Thymus (tissue), 11 donors: ENCODE data around the gene OTOA. TPM values are rescaled to one million over a fixed set of nuclear protein-coding genes. Genes with fewer than 3 reads are reported as not detected.
"Not testable (repeated sequence)": the region's sequence is repeated elsewhere in the genome, so short reads cannot be mapped to it uniquely, and the experiment has no call there.

Source experiments
- DNase-seq, 9 donors: peaks; one replicate each; pipeline ENCODE4 v3.0.0-alpha.2; 2013; ENCODE audit warnings: low spot score in 9 of 9, low read depth in 6 of 9, missing footprints in 1 of 9
- H3K27ac ChIP-seq, 2 donors: one replicate each; pipeline ENCODE4 v1.5.1; 2013; ENCODE audit warnings: control low read depth in 1 of 2, low read depth in 1 of 2, low read length in 1 of 2, mild to moderate bottlenecking in 1 of 2, moderate library complexity in 1 of 2
- H3K27me3 ChIP-seq, 2 donors: one replicate each; pipeline ENCODE4 v1.5.1; 2013; ENCODE audit warnings: low read length in 1 of 2; ENCODE audit not compliant: control insufficient read depth in 2 of 2, insufficient read depth in 1 of 2
- H3K36me3 ChIP-seq, 2 donors: one replicate each; pipeline ENCODE4 v1.5.1; 2013; ENCODE audit warnings: low read length in 1 of 2, mild to moderate bottlenecking in 1 of 2, moderate library complexity in 1 of 2; ENCODE audit not compliant: control insufficient read depth in 2 of 2, insufficient read depth in 2 of 2
- H3K4me1 ChIP-seq, 2 donors: one replicate each; pipeline ENCODE4 v1.5.1; 2013; ENCODE audit warnings: low read length in 2 of 2; ENCODE audit not compliant: control insufficient read depth in 2 of 2, insufficient read depth in 2 of 2
- H3K4me3 ChIP-seq, 2 donors: one replicate each; pipeline ENCODE4 v1.5.1; 2013; ENCODE audit warnings: low read length in 2 of 2, control low read depth in 1 of 2, mild to moderate bottlenecking in 1 of 2
- H3K9me3 ChIP-seq, 2 donors: one replicate each; pipeline ENCODE4 v1.5.1; 2013; ENCODE audit warnings: low read length in 1 of 2, mild to moderate bottlenecking in 1 of 2; ENCODE audit not compliant: control insufficient read depth in 2 of 2, insufficient read depth in 1 of 2
- WGBS: extraction: QIAGEN DNeasy Blood & Tissue Kit; methylation state at CpG from one replicate; pipeline ENCODE4 v1.1.7; 2013; 5-methylcytosine and 5-hydroxymethylcytosine counted together
- polyA plus RNA-seq: library from polyadenylated mRNA; stranded (reverse); fragments of 200-250 nt; gene quantifications from one replicate; pipeline ENCODE4 v1.2.3, GENCODE V29; 2013
- total RNA-seq: library from RNA; stranded (reverse); fragments of 120-200 nt; gene quantifications from one replicate; pipeline ENCODE4 v1.2.4, GENCODE V29; 2013
- donor health status: healthy.

Gene OTOA
- total and polyA plus RNA-seq, 2 donors = 0.28 to 1.3 TPM

DNA sequence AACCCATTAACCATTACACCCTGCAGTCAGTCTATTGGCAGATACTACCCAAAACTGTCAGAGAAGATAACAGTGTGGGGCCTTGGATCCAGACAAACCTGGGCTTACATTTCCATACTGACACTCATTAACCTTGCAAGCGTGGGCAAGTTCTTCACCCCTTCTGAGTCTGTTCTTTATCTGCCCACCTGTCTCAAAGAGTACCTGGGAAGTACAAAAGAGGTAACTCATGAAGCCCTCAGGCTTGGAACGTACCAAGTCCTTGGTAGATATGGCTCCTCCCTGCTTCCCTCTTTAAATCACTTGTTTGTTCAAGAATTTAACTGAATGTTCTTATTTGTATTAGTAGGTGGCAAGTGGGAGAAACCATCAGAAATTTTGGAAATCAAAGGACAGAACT, 8.9 kb upstream of the OTOA start:
- no peak overlapping the region for H3K27ac ChIP-seq
- WGBS = 70% methylated on average over 2 of the region's 2 CpGs

DNA sequence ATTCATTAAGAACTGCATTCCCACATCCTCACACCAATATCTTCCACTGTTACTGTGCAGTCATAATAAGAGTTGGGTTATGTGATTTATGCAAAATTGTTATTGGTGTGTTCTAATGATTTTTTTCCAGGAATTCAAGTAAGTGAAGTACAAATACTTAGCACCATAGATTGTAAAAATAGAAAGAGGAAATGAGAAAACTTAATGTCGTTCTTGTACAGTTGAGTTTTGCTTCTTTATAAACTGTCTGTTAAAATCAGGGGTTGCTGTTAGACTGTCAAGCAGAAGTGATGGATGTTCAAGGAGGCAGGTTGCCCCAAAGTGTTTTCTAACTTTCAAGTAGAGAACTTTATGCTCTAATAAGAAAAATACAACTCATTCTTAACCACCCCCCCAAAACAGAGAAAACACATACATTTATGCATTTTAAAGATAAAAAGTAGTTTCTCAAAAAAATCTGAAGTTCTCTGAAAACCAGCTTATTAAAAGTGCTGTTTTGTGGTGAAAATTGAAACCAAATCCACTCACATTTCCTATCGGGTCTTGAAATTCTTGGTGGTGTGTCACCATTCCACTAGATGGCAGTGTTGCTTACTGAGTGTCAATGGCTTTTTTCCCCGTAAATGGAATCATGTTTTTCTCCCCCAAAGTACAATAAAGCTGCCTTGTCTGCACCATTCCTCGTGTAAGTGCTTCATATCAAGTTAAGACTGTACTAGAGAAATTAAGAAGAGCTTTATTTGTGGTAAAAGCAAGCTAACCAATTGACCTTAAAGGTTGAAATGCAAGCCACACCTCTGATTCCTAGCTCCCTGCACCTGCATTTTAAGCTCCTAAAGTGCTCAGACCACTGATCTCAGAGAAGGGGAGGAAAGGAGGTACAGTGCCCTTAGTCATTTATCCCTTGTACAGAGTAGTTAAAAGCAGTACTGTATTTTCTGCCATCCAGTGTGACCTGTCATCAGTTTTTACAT, 6.7 kb upstream of the OTOA start:
- whole genome bisulfite sequencing = 4% methylated on average over 4 of the region's 4 CpGs
- H3K27ac ChIP-seq = peak overlapping the region in 1 of 2 donors; percentile 19
- DNase-seq = peak in 7 of 9 donors; percentile 45 to 82 (median 69)

More for the DNA sequence above, 8.9 kb upstream of the OTOA start:
- H3K4me1 ChIP-seq = peaks cover 0 to 7% of the 10 kb centered on the region in 2 donors
- no peaks in the 10 kb centered on the region for H3K9me3 ChIP-seq
- H3K27me3 ChIP-seq = no peaks in the 10 kb centered on the region
- peaks cover 4 to 7% of the 10 kb centered on the region in 2 donors for H3K36me3 ChIP-seq
- no peak overlapping the region for H3K4me3 ChIP-seq
- no peak for DNase-seq

DNA sequence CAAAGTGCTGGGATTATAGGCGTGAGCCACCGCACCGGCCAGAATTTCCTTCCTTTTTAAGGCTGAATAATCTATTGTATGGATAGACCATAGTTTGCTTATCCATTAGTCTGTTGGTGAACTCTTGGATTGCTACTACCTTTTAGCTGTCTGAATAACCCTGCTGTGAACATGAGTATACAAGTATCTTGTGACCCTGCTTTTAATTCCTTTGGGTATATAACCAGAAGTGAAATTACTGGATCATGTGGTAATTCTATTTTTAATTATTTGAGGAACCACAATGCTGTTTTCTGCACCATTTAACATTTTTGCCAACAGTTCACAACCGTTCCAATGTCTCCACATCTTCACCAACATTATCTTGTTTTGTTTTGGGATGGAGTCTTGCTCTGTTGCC, 4.6 kb upstream of the OTOA start:
- peaks cover 0 to 10% of the 10 kb centered on the region in 2 donors for H3K27me3 ChIP-seq
- no peak overlapping the region for H3K27ac ChIP-seq
- H3K9me3 ChIP-seq = no peaks in the 10 kb centered on the region
- DNase-seq = no peak
- no peak overlapping the region for H3K4me3 ChIP-seq
- H3K36me3 ChIP-seq = peaks cover 4 to 7% of the 10 kb centered on the region in 2 donors
- H3K4me1 ChIP-seq = peaks cover 4 to 6% of the 10 kb centered on the region in 2 donors
- 93% methylated on average over 4 of the region's 4 CpGs for WGBS

More for the DNA sequence above, 6.7 kb upstream of the OTOA start:
- Histone ChIP-seq H3K9me3 (no peaks in the 10 kb centered on the region), H3K36me3 (peaks cover 4 to 7% of the 10 kb centered on the region in 2 donors), H3K4me3 (no peak overlapping the region), H3K27me3 (no peaks in the 10 kb centered on the region), H3K4me1 (peaks cover 2 to 4% of the 10 kb centered on the region in 2 donors)

DNA sequence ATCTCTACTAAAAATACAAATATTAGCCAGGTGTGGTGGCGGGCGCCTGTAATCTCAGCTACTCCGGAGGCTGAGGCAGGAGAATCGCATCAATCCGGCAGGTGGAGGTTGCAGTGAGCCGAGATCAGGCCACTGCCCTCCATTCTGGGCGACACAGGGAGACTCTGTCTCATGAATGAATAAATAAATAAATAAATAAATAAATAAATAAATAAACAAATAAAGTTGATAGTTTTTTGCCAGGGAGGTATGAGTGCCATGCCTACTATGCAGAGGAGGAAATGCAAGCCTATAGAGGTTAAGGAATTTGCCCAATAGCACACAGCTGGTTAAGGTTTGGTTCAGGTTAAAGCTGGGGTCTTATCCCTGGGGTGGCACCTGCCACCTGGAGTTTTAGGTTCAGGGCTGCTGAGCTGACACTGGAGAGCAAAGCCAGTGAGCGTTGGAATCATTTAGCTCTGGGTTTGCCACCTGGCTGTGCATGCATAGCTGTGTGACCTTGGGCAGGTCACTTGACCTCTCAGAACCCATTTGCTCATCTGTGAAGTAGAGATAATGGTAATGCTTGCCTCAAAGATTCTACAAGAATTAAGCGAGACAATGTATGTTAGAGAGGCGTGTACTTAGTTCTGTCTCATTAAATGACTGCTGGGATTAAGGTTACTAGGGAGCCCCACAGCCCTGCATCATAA, 1.2 kb downstream of the OTOA start:
- Histone ChIP-seq H3K36me3 (no peaks in the 10 kb centered on the region), H3K4me3 (no peak overlapping the region), H3K4me1 (peaks cover 4 to 6% of the 10 kb centered on the region in 2 donors), H3K27ac (no peak overlapping the region), H3K9me3 (no peaks in the 10 kb centered on the region), H3K27me3 (peaks cover 0 to 25% of the 10 kb centered on the region in 2 donors)
- no peak for DNase-seq
- WGBS = 98% methylated on average over 10 of the region's 10 CpGs

DNA sequence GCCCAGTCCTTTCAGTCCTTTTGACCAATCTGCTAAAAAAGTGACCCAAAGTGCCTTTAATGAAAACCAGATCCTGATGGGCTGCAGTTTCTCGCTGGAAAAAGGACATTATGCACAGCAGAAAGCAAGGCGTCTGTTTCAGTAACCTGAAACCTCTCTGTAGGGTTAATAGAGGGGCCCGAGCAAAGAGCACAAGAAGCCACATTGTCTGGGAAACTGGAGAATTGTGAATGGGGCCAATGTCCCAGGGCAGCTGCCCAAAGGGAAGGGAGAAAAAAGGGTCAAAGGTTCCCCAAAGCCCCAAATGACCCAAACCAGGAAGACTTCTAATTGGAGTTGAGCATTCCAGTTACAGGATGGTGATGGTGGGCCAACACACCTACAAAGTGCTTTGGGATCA, 3.0 kb downstream of the OTOA start:
- Histone ChIP-seq H3K9me3 (no peaks in the 10 kb centered on the region), H3K4me1 (peaks cover 4% of the 10 kb centered on the region in 2 donors), H3K4me3 (no peak overlapping the region), H3K36me3 (no peaks in the 10 kb centered on the region), H3K27ac (no peak overlapping the region), H3K27me3 (peaks cover 0 to 25% of the 10 kb centered on the region in 2 donors)
- no peak for DNase-seq
- WGBS = 91% methylated on average over 3 of the region's 3 CpGs

DNA sequence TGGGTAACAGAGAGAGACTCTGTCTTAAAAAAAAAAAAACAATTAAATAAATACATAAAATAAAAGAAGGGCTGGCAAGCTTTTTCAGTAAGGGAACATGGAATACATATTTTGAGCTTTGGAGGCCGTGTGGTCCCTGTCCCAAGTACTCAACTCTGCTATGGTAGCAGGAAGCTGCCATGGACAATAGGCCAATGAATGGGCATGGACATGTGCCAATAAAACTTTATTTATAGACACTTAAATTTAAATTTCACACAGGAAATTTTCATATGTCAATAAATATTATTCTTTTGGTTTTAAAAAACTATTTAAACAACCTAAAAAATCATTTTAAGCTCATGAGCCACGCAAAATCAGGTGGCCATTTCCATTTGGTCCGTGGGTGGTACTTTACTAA, 3.8 kb downstream of the OTOA start:
- 97% methylated on average over 3 of the region's 3 CpGs for WGBS

DNA sequence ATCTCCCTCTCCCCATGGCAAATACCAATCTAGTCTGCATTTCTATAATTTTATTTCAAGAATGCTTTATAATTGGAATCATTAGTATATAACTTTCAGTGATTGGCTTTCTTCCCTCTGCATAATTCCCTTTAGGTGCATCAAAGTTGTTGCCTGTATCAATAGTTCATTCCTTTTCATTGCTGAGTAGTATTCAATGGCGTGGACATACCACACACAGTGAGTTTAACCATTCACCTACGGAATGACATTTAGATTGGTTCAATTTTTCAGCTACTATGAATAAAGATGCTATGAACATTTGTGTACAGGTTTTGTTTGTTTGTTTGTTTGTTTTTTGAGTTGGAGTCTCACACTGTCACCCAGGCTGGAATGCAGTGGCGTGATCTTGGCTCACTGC, 9.7 kb downstream of the OTOA start:
- Histone ChIP-seq H3K4me1 (no peaks in the 10 kb centered on the region), H3K9me3 (no peaks in the 10 kb centered on the region), H3K4me3 (no peak overlapping the region), H3K27me3 (no peaks in the 10 kb centered on the region), H3K27ac (no peak overlapping the region), H3K36me3 (no peaks in the 10 kb centered on the region)
- WGBS = 66% methylated on average over 3 of the region's 3 CpGs
- DNase-seq = no peak

More for the DNA sequence above, 3.8 kb downstream of the OTOA start:
- H3K27me3 ChIP-seq = peaks cover 0 to 25% of the 10 kb centered on the region in 2 donors
- no peaks in the 10 kb centered on the region for H3K36me3 ChIP-seq
- DNase-seq = no peak
- no peak overlapping the region for H3K4me3 ChIP-seq
- no peaks in the 10 kb centered on the region for H3K9me3 ChIP-seq
- no peak overlapping the region for H3K27ac ChIP-seq
- H3K4me1 ChIP-seq = peaks cover 4% of the 10 kb centered on the region in 2 donors

DNA sequence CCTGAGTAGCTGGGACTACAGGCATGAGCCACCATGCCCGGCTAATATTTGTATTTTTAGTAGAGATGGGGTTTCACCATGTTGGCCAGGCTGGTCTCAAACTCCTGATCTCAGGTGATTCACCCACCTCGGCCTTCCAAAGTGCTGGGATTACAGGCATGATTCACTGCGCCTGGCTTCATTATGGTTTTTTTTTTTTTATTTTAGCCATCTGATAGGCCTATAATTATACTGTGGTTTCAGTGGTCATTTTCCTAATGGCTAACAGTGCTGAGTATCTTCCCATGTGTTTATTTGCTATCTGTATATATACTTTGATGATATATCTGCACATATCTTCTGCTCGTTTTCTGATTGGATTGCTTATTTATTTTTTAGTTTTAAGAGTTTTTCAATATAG, 10.7 kb downstream of the OTOA start:
- not testable (repeated sequence) for DNase-seq, H3K27ac ChIP-seq, H3K9me3 ChIP-seq, H3K27me3 ChIP-seq, H3K36me3 ChIP-seq, H3K4me3 ChIP-seq, H3K4me1 ChIP-seq
- 95% methylated on average over 4 of the region's 4 CpGs for WGBS

DNA sequence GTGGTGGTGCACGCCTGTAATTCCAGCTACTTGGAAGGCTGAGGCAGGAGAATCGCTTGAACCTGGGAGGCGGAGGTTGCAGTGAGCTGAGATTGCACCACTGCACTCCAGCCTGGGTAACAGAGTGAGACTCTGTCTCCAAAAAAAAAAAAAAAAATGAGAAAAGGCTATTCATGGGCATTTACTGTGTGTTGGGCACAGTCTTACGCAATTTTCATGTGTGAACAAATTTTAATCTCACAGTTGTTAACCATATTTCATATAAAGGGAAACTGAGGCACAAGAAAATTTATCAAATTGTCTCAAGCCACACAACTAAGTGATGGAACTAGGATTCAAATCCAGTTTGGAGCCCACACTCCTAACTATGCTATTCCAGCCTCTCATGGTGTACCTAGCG, 16.9 kb downstream of the OTOA start:
- not testable (repeated sequence) for DNase-seq, H3K9me3 ChIP-seq, H3K36me3 ChIP-seq, H3K27ac ChIP-seq, H3K4me1 ChIP-seq, H3K27me3 ChIP-seq, H3K4me3 ChIP-seq
- WGBS = 95% methylated on average over 5 of the region's 5 CpGs
